Stimulated activated CD4-positive, alpha-beta T cell treated with anti-CD3 and anti-CD28 coated beads, Interleukin-15, amount 100 ng/mL, for 24 hours (primary cell): ENCODE results near the gene VCP.
"Not testable (repeated sequence)": the region's sequence is repeated elsewhere in the genome, so short reads cannot be mapped to it uniquely, and the experiment has no call there.

Source experiments
- DNase-seq: peaks from one replicate; pipeline ENCODE4 v3.0.0-alpha.2; 2020

VCP gene

GRCh38 chr9:35057271-35057620 lies 15.2 kb downstream of the VCP start:
- no peak for DNase-seq

GRCh38 chr9:35056571-35057270 lies 15.7 kb downstream of the VCP start:
- DNase-seq, result no peak

- no peak for DNase-seq
These were observed 17.4 kb downstream of the VCP start for GRCh38 chr9:35054871-35055644.

GRCh38 chr9:35054185-35054835 lies 18.1 kb downstream of the VCP start:
- DNase-seq, result no peak

- DNase-seq, result peak; percentile 62
These were observed 21.1 kb downstream of the VCP start for GRCh38 chr9:35051069-35051967.

- DNase-seq, result no peak
These were observed 23.9 kb downstream of the VCP start for GRCh38 chr9:35048511-35048910.

GRCh38 chr9:35044071-35044470 lies 28.4 kb downstream of the VCP start:
- no peak for DNase-seq

- no peak for DNase-seq
These were observed 29.4 kb downstream of the VCP start for GRCh38 chr9:35042891-35043545.

GRCh38 chr9:35042081-35042604 lies 30.3 kb downstream of the VCP start:
- DNase-seq, result no peak

GRCh38 chr9:35035851-35036701 lies 36.3 kb downstream of the VCP start:
- DNase-seq, result peak; percentile 72

GRCh38 chr9:35033101-35033500 lies 39.3 kb downstream of the VCP start:
- no peak for DNase-seq

- DNase-seq, result no peak
These were observed 42.6 kb downstream of the VCP start for GRCh38 chr9:35029852-35030251.

- DNase-seq, result no peak
These were observed 43.2 kb downstream of the VCP start for GRCh38 chr9:35029241-35029640.

GRCh38 chr9:35028341-35028740 lies 44.1 kb downstream of the VCP start:
- DNase-seq, result no peak

- DNase-seq, result no peak
These were observed 44.6 kb downstream of the VCP start for GRCh38 chr9:35027860-35028259.

GRCh38 chr9:35027374-35027773 lies 45.1 kb downstream of the VCP start:
- DNase-seq, result no peak

- no peak for DNase-seq
These were observed 45.8 kb downstream of the VCP start for GRCh38 chr9:35026671-35027070.

GRCh38 chr9:35023443-35023842 lies 49.0 kb downstream of the VCP start:
- not testable (repeated sequence) for DNase-seq

- no peak for DNase-seq
These were observed 57.9 kb downstream of the VCP start for GRCh38 chr9:35014517-35014916.

- DNase-seq, result no peak
These were observed 62.0 kb downstream of the VCP start for GRCh38 chr9:35010351-35010958.
